Lung microvascular endothelial cell (primary cell): ENCODE measurements around the gene ABCC11. TPM values are rescaled to one million over a fixed set of nuclear protein-coding genes. Genes with fewer than 3 reads are reported as not detected.

Experiments
- DNase-seq, 2 donors: peaks; one replicate each; pipeline versions ENCODE4 v3.0.0 to v3.0.0-alpha.2; 2010; ENCODE audit warnings: low read depth in 2 of 2
- total RNA-seq: library from RNA; depleted of rRNA; stranded (reverse); fragments of >200 nt; gene quantifications from 2 replicates; pipeline ENCODE4 v1.2.1, GENCODE V29; 2014

ABCC11 gene
- total RNA-seq: under 0.01 TPM in 1 of 2 replicates, not detected in the other

DNA sequence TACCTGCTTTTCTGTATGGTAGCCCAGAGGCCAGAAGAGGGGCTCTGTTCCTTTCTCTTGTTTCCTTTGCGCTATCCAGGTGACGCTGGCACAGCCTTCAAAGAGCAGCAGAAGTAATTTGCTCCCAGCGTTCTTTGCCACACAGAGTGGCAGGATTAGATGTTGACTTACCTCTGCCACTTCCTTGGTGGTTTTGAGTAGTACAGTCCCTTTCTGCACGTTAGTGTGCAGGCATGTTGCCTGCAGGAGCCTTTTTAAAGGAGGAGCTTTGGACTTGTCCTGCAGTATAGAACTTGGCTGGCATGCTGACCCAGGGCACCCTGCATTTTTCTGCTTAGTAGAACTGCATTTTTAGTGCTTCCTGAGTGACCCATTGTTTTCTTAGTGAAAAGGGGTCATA is at the start of gene ABCC11:
Gene ABCC11, minus strand, starts transcription at position 229 of the 400 bp plus-strand sequence. CDS start 15,618 bp downstream, outside the sequence.
- DNase-seq: no peak

GRCh38 chr16:48295488-48296281 is 48.3 kb upstream of the ABCC11 start:
- DNase-seq: no peak

GRCh38 chr16:48294724-48295123 is 47.4 kb upstream of the ABCC11 start:
- DNase-seq: no peak

DNA sequence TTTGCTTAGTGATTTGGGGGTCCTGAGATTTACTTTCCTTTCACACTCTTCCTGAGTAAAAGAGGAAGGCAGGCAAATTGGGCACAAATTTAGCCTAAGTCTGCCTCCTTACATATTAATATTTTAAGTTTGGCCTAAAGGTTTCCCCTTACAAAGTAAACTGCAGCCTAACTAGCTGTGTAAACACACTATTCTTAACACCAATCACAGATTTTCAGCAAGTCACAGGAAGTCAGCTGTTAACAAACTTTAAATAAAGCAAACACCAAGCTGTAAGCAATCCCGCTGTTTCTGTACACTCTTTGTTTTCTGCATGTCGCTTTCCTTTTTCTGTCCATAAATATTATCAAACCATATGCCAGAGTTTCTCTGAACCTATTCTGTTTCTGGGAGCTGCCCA is 45.1 kb upstream of the ABCC11 start:
- DNase-seq: no peak

DNA sequence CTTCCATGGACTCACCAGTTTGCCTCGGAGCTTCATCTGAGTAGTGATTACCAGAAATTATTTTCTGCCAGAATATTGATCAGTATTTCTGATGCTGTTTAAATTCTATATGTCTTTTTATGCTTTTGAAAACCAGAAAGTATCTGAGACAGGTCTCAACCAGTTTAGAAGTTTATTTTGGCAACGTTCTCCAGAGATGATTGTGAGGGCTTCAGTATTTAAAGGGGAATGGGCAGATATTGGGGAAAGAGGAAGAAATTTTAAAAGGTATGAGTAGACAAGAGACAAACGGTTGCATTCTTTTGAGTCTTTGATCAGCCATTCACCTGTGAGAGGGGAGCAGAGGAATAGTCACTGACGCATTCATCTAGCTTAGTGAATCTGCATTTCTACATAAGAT is 44.4 kb upstream of the ABCC11 start:
- DNase-seq: no peak

- no peak for DNase-seq
Measured at GRCh38 chr16:48291303-48291702, 44.0 kb upstream of the ABCC11 start.

DNA sequence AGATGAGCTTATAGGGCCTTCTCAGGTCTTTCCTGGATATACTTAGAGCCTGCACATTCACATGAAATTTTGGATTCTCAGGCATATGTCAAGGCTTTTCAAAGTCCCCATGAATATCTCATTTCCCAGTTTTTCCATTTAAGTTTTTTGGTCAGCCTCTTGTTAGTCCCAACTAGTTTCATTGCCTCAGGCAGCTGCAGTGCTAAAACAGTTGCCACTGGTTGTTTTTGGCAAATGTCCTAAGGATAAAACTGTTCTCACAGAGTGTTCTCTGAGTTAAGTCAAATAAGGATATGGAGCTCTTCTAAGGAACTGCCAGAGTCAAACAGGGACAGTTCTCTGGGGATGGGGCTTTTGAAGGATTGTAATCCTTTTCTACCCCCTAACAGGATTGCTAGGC is 39.9 kb upstream of the ABCC11 start:
- DNase-seq: no peak

DNA sequence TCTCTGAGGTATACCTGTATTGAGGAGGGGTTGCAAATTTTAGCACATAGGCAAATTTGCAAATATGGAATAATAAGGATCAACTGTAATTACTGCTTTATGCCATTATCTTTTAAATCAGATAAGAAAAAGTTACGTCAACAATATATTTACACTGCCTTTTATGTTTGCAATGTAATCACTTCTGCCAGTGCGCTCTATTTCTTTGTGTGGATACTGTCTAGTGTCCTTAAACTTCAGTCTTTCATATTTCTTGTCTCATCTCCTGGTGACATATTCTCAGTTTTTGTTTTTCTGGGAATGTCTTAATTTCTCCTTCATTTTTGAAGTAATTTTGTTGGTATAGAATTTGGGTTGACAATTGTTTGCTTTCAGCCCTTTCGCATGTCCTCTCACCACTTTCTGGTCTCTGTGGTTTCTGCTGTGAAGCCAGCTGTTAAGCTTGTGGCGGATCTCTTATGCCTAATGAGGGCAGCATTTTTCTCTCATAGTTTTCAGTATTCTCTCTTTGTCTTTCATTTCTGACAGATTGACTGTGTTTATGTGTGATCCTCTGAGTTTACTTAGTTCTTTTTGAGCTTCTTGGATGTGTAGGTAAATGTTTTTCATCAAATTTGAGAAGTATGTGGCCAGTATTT is 37.6 kb upstream of the ABCC11 start:
- DNase-seq: no peak

- peak in 1 of 2 donors; percentile 22 for DNase-seq
Measured at GRCh38 chr16:48282636-48283263, 35.4 kb upstream of the ABCC11 start.

- no peak for DNase-seq
Measured at GRCh38 chr16:48280546-48280945, 33.2 kb upstream of the ABCC11 start.

DNA sequence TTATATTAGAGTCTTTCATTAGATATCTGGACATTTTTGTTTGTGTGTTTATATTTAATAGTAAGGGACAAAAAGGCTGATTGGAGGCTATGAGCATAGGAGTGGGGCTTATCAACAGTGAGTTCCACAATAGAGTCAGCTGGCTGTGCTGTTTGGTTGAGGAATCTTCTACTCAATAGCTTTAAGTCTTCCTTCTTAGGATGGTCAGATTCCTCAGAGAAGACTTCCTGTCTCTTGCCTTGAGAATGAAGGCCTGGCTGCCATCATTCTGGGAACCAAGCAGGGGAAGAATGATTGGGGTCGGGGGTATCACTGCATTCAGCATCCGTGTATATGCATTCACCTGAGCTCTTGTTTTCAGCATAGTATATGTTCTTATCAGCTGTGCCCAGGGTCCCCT is 31.9 kb upstream of the ABCC11 start:
- peak in 1 of 2 donors; percentile 32 for DNase-seq

- peak in 1 of 2 donors; percentile 6 for DNase-seq
Measured at GRCh38 chr16:48277158-48277557, 29.8 kb upstream of the ABCC11 start.

GRCh38 chr16:48276102-48276501 is 28.8 kb upstream of the ABCC11 start:
- DNase-seq: peak; percentile 70 to 84

GRCh38 chr16:48274476-48274875 is 27.1 kb upstream of the ABCC11 start:
- no peak for DNase-seq

- peak in 1 of 2 donors; percentile 55 for DNase-seq
Measured at GRCh38 chr16:48272837-48273421, 25.6 kb upstream of the ABCC11 start.

DNA sequence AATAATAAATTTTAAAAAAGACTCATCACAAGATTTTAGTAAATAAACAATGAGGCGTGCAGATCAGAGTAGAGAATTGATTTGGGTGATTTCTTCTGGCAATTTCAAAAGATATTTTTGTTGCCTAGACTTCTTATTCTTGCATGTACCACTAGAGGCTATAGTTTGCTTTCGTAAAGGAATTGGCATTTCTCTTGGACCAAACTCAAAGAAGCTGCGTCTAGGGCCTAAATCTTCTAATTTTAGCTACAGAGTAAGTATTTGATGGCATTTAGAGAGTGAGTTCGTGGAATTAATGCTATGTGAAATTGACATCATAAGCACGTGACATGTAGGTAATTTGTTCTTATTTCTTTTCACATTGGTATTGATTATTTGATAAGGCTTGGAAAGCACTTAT is 24.4 kb upstream of the ABCC11 start:
- peak in 1 of 2 donors; percentile 3 for DNase-seq

GRCh38 chr16:48269011-48269410 is 21.7 kb upstream of the ABCC11 start:
- no peak for DNase-seq

GRCh38 chr16:48262631-48263030 is 15.3 kb upstream of the ABCC11 start:
- no peak for DNase-seq

GRCh38 chr16:48261569-48261968 is 14.2 kb upstream of the ABCC11 start:
- DNase-seq: no peak

DNA sequence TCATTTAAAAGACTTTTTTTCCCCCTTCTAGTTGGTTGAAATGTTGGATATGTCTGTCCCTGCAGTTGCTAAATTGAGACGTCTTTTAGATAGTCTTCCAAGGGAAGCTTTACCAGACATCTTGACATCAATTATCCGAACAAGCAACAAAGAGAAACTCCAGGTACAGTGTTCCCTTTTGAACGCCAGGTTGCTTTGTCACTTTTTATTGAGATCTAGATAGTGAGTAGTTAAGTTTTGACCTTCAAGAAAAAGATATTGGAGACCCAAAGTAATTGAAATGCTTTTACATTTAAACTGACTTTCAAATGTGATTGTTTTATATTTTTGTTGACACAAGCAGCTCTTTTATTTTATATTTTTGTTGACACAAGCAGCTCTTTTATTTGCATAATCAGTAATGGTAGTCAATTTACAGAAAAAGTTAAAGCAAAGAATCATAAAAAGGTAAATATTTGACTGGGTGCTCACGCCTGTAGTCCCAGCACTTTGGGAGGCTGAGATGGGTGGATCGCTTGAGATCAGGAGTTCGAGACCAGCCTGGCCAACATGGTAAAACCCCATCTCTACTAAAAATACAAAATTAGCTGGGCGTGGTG is 9.3 kb upstream of the ABCC11 start:
- DNase-seq: no peak

GRCh38 chr16:48252013-48252412 is 4.7 kb upstream of the ABCC11 start:
- no peak for DNase-seq
